Activated CD4-positive, alpha-beta T cell treated with anti-CD3 and anti-CD28 coated beads for 1 hour (primary cell): Measurements from ENCODE around the gene SMG9.
"Not testable (repeated sequence)": the region's sequence is repeated elsewhere in the genome, so short reads cannot be mapped to it uniquely, and the experiment has no call there.

Experiments used
- DNase-seq: peaks from one replicate; pipeline ENCODE4 v3.0.0-alpha.2; 2020

The SMG9 gene

GRCh38 chr19:43779147-43779819 lies 24.5 kb upstream of the SMG9 start:
- DNase-seq: no peak

GRCh38 chr19:43778651-43779050 lies 23.9 kb upstream of the SMG9 start:
- DNase-seq: no peak

- DNase-seq: no peak
These were observed 22.5 kb upstream of the SMG9 start for GRCh38 chr19:43777163-43777695.

GRCh38 chr19:43776286-43776685 lies 21.5 kb upstream of the SMG9 start:
- DNase-seq: no peak

GRCh38 chr19:43775299-43775890 lies 20.6 kb upstream of the SMG9 start:
- DNase-seq: no peak

GRCh38 chr19:43774940-43775258 lies 20.1 kb upstream of the SMG9 start:
- not testable (repeated sequence) for DNase-seq

GRCh38 chr19:43774103-43774939 lies 19.6 kb upstream of the SMG9 start:
- DNase-seq: no peak

- no peak for DNase-seq
These were observed 19.0 kb upstream of the SMG9 start for GRCh38 chr19:43773725-43774102.

- DNase-seq: no peak
These were observed 14.5 kb upstream of the SMG9 start for GRCh38 chr19:43769256-43769655.

GRCh38 chr19:43768273-43769050 lies 13.7 kb upstream of the SMG9 start:
- no peak for DNase-seq

- no peak for DNase-seq
These were observed 13.1 kb upstream of the SMG9 start for GRCh38 chr19:43767818-43768217.

- no peak for DNase-seq
These were observed 12.6 kb upstream of the SMG9 start for GRCh38 chr19:43767316-43767715.

GRCh38 chr19:43766755-43767043 lies 11.9 kb upstream of the SMG9 start:
- DNase-seq: no peak

- peak; percentile 51 for DNase-seq
These were observed 10.5 kb upstream of the SMG9 start for GRCh38 chr19:43765109-43765876.

- DNase-seq: not testable (repeated sequence)
These were observed 9.9 kb upstream of the SMG9 start for GRCh38 chr19:43764684-43765083.

GRCh38 chr19:43763473-43763939 lies 8.7 kb upstream of the SMG9 start:
- no peak for DNase-seq

GRCh38 chr19:43762814-43763213 lies 8.1 kb upstream of the SMG9 start:
- DNase-seq: no peak

- no peak for DNase-seq
These were observed 6.2 kb upstream of the SMG9 start for GRCh38 chr19:43760941-43761340.

GRCh38 chr19:43759515-43759914 lies 4.8 kb upstream of the SMG9 start:
- no peak for DNase-seq

GRCh38 chr19:43755256-43755801 lies 567 bp upstream of the SMG9 start:
- DNase-seq: peak; percentile 56

- DNase-seq: no peak
These were observed 584 bp downstream of the SMG9 start for GRCh38 chr19:43754253-43754502.

- DNase-seq: no peak
These were observed 2.4 kb downstream of the SMG9 start for GRCh38 chr19:43752287-43752875.
